Left colon (tissue), 2 donors: ENCODE results near the gene HAUS6. TPM values are rescaled to one million over a fixed set of nuclear protein-coding genes. Genes with fewer than 3 reads are reported as not detected.
"Not testable (repeated sequence)": the region's sequence is repeated elsewhere in the genome, so short reads cannot be mapped to it uniquely, and the experiment has no call there.

Experiments
- ATAC-seq: fragments of 200-7000 bp; cut with Tn5 transposase; one replicate; pipeline ENCODE4 v1.9.1; 2020; ENCODE audit warnings: mild to moderate bottlenecking, moderate library complexity
- DNase-seq, 2 donors: peaks; one replicate each; pipeline ENCODE4 v3.0.0-alpha.2; 2020
- intact Hi-C, 2 donors: fragments of 100-400 bp; cut with DNase I in 1 of 2; cut with micrococcal nuclease in 1 of 2; formaldehyde crosslinking; loops; one replicate each; pipeline versions ENCODE4 v1.11.2 to v1.14.0; 2022; cut with DNase I, micrococcal nuclease
- total RNA-seq, 2 donors: library from RNA; stranded (reverse); fragmentation: NEBNext Ultra II Directional; extraction: Animal tissue kit (Norgen Biotek cat#: 25700); gene quantifications; one replicate each; pipeline ENCODE4 v1.2.1, GENCODE V29; 2021
- donor health status: DM: no; HTN: no; CAD: no.
- donor health status: DM: yes; HTN: yes; CAD: no.

The HAUS6 gene
- total RNA-seq, 2 donors from 2014 or later: 5.3 to 6.0 TPM

GRCh38 chr9:19119246-19119645, 16.5 kb upstream of the HAUS6 start:
- no peak for ATAC-seq
- DNase-seq: no peak
- intact Hi-C loops: no loop called here

- intact Hi-C loops: no loop called here
- ATAC-seq (no peak), DNase-seq (no peak)
Measured at GRCh38 chr9:19117039-19117716, 14.5 kb upstream of the HAUS6 start.

- ATAC-seq (no peak), DNase-seq (no peak)
- intact Hi-C loops: no loop called here
Measured at GRCh38 chr9:19116107-19116790, 13.5 kb upstream of the HAUS6 start.

GRCh38 chr9:19114680-19115270, 12.1 kb upstream of the HAUS6 start:
- intact Hi-C loops: no loop called here

GRCh38 chr9:19113964-19114679, 11.4 kb upstream of the HAUS6 start:
- ATAC-seq (no peak), DNase-seq (no peak)
- intact Hi-C loops: no loop called here

More at GRCh38 chr9:19114680-19115270, 12.1 kb upstream of the HAUS6 start:
- no peak for ATAC-seq
- DNase-seq: no peak

- intact Hi-C loops, DNase-seq, ATAC-seq: not testable (repeated sequence)
Measured at GRCh38 chr9:19113064-19113611, 10.4 kb upstream of the HAUS6 start.

- ATAC-seq (no peak), DNase-seq (no peak)
- intact Hi-C loops: no loop called here
Measured at GRCh38 chr9:19108038-19108437, 5.3 kb upstream of the HAUS6 start.

GRCh38 chr9:19104515-19105282, 2.0 kb upstream of the HAUS6 start:
- intact Hi-C loops: no loop called here
- peak; percentile 23 for ATAC-seq
- no peak for DNase-seq

- intact Hi-C loops: no loop called here
- ATAC-seq (peak; percentile 52), DNase-seq (peak in 1 of 2 donors; percentile 54)
Measured at GRCh38 chr9:19102181-19102630, 498 bp downstream of the HAUS6 start.

GRCh38 chr9:19101203-19101602, 1.5 kb downstream of the HAUS6 start:
- ATAC-seq (no peak), DNase-seq (no peak)
- intact Hi-C loops: no loop called here

- intact Hi-C loops, ATAC-seq, DNase-seq: not testable (repeated sequence)
Measured at GRCh38 chr9:19097431-19097830, 5.3 kb downstream of the HAUS6 start.

GRCh38 chr9:19087106-19088000, 15.4 kb downstream of the HAUS6 start:
- ATAC-seq: no peak

GRCh38 chr9:19085295-19085694, 17.4 kb downstream of the HAUS6 start:
- ATAC-seq (peak; percentile 61), DNase-seq (no peak)
- intact Hi-C loops: loop anchor here in 1 of 2 donors (10.0 kb wide), 1 partner anchor 90 kb away; no protein-coding TSS in a partner anchor

More at GRCh38 chr9:19087106-19088000, 15.4 kb downstream of the HAUS6 start:
- intact Hi-C loops: loop anchor here in 1 of 2 donors (10.0 kb wide), 1 partner anchor 87 kb away; no protein-coding TSS in a partner anchor
- DNase-seq: no peak

GRCh38 chr9:19074836-19075235, 27.9 kb downstream of the HAUS6 start:
- no peak for DNase-seq
- intact Hi-C loops: no loop called here

GRCh38 chr9:19074229-19074628, 28.5 kb downstream of the HAUS6 start:
- DNase-seq: no peak
- intact Hi-C loops: no loop called here
- no peak for ATAC-seq

More at GRCh38 chr9:19074836-19075235, 27.9 kb downstream of the HAUS6 start:
- ATAC-seq: no peak

- intact Hi-C loops: no loop called here
- no peak for ATAC-seq
Measured at GRCh38 chr9:19057033-19057432, 45.7 kb downstream of the HAUS6 start.

More at GRCh38 chr9:19057033-19057432, 45.7 kb downstream of the HAUS6 start:
- DNase-seq: no peak
